Natural killer cell (primary cell): ENCODE results near the gene CHRNA1. TPM values are rescaled to one million over a fixed set of nuclear protein-coding genes. Genes with fewer than 3 reads are reported as not detected.
"Not testable (repeated sequence)": the region's sequence is repeated elsewhere in the genome, so short reads cannot be mapped to it uniquely, and the experiment has no call there.

Experiments
- ATAC-seq, 3 donors: fragments of 150-1000 bp in 2 of 3; fragments of 200-7000 bp in 1 of 3; cut with Tn5 transposase; 1 replicate in 1 of 3; 2 replicates in 2 of 3; pipeline ENCODE4 v1.10.0; 2021; ENCODE audit warnings: mild to moderate bottlenecking in 2 of 3, moderate library complexity in 2 of 3
- DNase-seq, 2 donors: peaks; one replicate each; pipeline versions ENCODE4 v3.0.0 to v3.0.0-alpha.2; 2013 to 2021; ENCODE audit warnings: mixed read lengths in 1 of 2
- H3K27ac ChIP-seq: one replicate; pipeline ENCODE4 v1.5.1; 2013; ENCODE audit warnings: mild to moderate bottlenecking, low read length
- H3K27me3 ChIP-seq: one replicate; pipeline ENCODE4 v1.6.1; 2013; ENCODE audit warnings: low read length; ENCODE audit not compliant: control insufficient read depth, insufficient read depth
- H3K36me3 ChIP-seq: one replicate; pipeline ENCODE4 v1.6.1; 2013; ENCODE audit warnings: low read length; ENCODE audit not compliant: control insufficient read depth, insufficient read depth
- H3K4me1 ChIP-seq: one replicate; pipeline ENCODE4 v1.6.1; 2013; ENCODE audit warnings: low read length; ENCODE audit not compliant: control insufficient read depth, insufficient read depth
- H3K4me3 ChIP-seq: one replicate; pipeline ENCODE4 v1.5.1; 2013; ENCODE audit warnings: low read length
- H3K9me3 ChIP-seq: one replicate; pipeline ENCODE4 v1.6.1; 2013; ENCODE audit warnings: low read length; ENCODE audit not compliant: control insufficient read depth, insufficient read depth
- H3K27ac Mint-ChIP-seq, 2 donors: one replicate each; pipeline ENCODE4 v1.8.0; 2022; ENCODE audit warnings: mild to moderate bottlenecking in 2 of 2, mixed read lengths in 2 of 2, moderate library complexity in 1 of 2
- H3K27me3 Mint-ChIP-seq, 2 donors: one replicate each; pipeline ENCODE4 v1.8.0; 2022; ENCODE audit warnings: low read depth in 2 of 2, mixed read lengths in 2 of 2
- H3K36me3 Mint-ChIP-seq: one replicate; pipeline ENCODE4 v1.8.0; 2022; ENCODE audit warnings: mixed read lengths
- H3K4me1 Mint-ChIP-seq, 2 donors: one replicate each; pipeline ENCODE4 v1.8.0; 2022; ENCODE audit warnings: mixed read lengths in 2 of 2
- H3K4me3 Mint-ChIP-seq: one replicate; pipeline ENCODE4 v1.8.0; 2022; ENCODE audit warnings: mild to moderate bottlenecking, moderate library complexity, mixed read lengths
- H3K9me3 Mint-ChIP-seq, 2 donors: one replicate each; pipeline ENCODE4 v1.8.0; 2022; ENCODE audit warnings: mixed read lengths in 2 of 2
- CTCF ChIP-seq: fragments of 200-600 bp; IDR thresholded peaks from one replicate; pipeline ENCODE4 v1.8.0; 2022; ENCODE audit warnings: antibody characterized with exemption
- WGBS: methylation state at CpG from one replicate; pipeline ENCODE4 v1.1.7; 2013; ENCODE audit warnings: missing lambda C conversion rate; ENCODE audit not compliant: insufficient coverage; 5-methylcytosine and 5-hydroxymethylcytosine counted together
- intact Hi-C: fragments of 100-400 bp; cut with micrococcal nuclease; formaldehyde crosslinking; loops from one replicate; pipeline ENCODE4 v1.14.2; 2022
- total RNA-seq, 4 donors: library from RNA; stranded (reverse); fragments of 120-200 nt in 1 of 4; gene quantifications; one replicate each; pipeline versions ENCODE4 v1.2.3 to v1.2.4, GENCODE V29; 2013 to 2022

The CHRNA1 gene
- total RNA-seq, 3 donors from 2014 or later (not counting 1 experiment from before 2014, with no cell fraction given), result 0.23 TPM; not detected in 2

- ATAC-seq (peak; percentile 29 to 60 (median 31)), DNase-seq (peak in 1 of 2 donors; percentile 65)
- H3K9me3 Mint-ChIP-seq, result no peaks in the 10 kb centered on the region
- Histone ChIP-seq H3K4me1 (peaks cover 20% of the 10 kb centered on the region), H3K27me3 (no peaks in the 10 kb centered on the region), H3K36me3 (no peaks in the 10 kb centered on the region), H3K4me3 (no peak overlapping the region), H3K27ac (no peak overlapping the region), H3K9me3 (no peaks in the 10 kb centered on the region)
- H3K4me3 Mint-ChIP-seq, result peak overlapping the region; percentile 60
- H3K36me3 Mint-ChIP-seq, result no peaks in the 10 kb centered on the region
- H3K27ac Mint-ChIP-seq, result no peak overlapping the region
- peaks cover 18 to 19% of the 10 kb centered on the region in 2 donors for H3K4me1 Mint-ChIP-seq
- peaks cover 12 to 13% of the 10 kb centered on the region in 2 donors for H3K27me3 Mint-ChIP-seq
- WGBS, result 36% methylated on average over 6 of the region's 6 CpGs
- no peak for TF ChIP-seq CTCF
- intact Hi-C loops, result no loop called here
Measured at GRCh38 chr2:174717273-174717672, 47.0 kb downstream of the CHRNA1 start.

DNA sequence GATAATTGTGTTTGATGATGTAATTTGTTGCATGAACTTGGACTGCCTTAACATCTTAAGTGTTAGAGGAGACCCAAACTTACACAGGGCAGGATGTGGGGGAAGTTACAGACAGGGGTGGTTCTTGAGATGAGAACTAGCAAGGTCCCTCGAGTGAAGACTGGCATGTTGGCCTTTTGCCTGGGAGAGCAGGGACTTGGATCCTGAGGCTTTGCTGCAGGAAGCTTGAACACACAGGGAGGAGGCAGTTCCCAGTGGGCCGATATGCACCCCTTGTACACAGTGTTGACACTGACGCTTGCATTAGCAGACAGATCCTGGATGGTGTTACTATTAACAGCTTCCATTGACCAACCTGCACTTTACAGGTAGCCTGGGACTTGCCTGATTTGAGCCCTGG is 47.5 kb downstream of the CHRNA1 start:
- TF ChIP-seq CTCF, result no peak
- Histone ChIP-seq H3K4me1 (peaks cover 20% of the 10 kb centered on the region), H3K27ac (no peak overlapping the region), H3K9me3 (no peaks in the 10 kb centered on the region), H3K4me3 (no peak overlapping the region), H3K36me3 (no peaks in the 10 kb centered on the region), H3K27me3 (no peaks in the 10 kb centered on the region)
- Mint-ChIP-seq H3K4me3 (peak overlapping the region; percentile 60), H3K9me3 (no peaks in the 10 kb centered on the region), H3K27me3 (peaks cover 10 to 12% of the 10 kb centered on the region in 2 donors), H3K36me3 (no peaks in the 10 kb centered on the region), H3K27ac (peak overlapping the region in 1 of 2 donors; percentile 22), H3K4me1 (peaks cover 18 to 19% of the 10 kb centered on the region in 2 donors)
- intact Hi-C loops, result no loop called here
- ATAC-seq (peak; percentile 63 to 76 (median 71)), DNase-seq (peak in 1 of 2 donors; percentile 48)
- WGBS, result 25% methylated on average over 3 of the region's 3 CpGs

DNA sequence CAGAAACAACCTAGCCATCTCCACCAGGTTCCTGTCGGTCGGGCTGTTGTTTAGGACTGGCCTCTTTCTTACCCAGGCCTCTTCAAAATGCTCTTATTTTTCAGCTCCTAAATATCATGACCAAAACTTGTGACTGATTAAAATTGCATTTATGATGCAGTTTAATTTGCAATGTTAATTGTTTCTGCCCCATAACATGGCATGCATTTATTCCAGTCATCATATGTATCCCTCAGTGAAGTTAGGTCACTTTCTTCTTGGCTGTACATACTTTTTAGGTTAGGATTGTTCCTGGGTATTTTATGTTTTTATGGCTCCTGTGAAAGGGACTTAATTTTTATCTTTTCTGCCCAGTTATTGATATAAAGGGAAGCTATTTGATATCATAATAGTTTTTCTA is 50.6 kb downstream of the CHRNA1 start:
- no peak overlapping the region for H3K4me3 ChIP-seq
- intact Hi-C loops, result no loop called here
- no peaks in the 10 kb centered on the region for H3K36me3 ChIP-seq
- no peaks in the 10 kb centered on the region for H3K27me3 ChIP-seq
- WGBS, result 91% methylated on average over 2 of the region's 2 CpGs
- H3K9me3 ChIP-seq, result no peaks in the 10 kb centered on the region
- no peak for DNase-seq
- Mint-ChIP-seq H3K36me3 (no peaks in the 10 kb centered on the region), H3K27me3 (peaks cover 5 to 6% of the 10 kb centered on the region in 2 donors), H3K9me3 (no peaks in the 10 kb centered on the region), H3K4me1 (peaks cover 18 to 19% of the 10 kb centered on the region in 2 donors), H3K4me3 (no peak overlapping the region), H3K27ac (no peak overlapping the region)
- ATAC-seq, result no peak
- H3K4me1 ChIP-seq, result peaks cover 20% of the 10 kb centered on the region
- no peak for TF ChIP-seq CTCF
- no peak overlapping the region for H3K27ac ChIP-seq

DNA sequence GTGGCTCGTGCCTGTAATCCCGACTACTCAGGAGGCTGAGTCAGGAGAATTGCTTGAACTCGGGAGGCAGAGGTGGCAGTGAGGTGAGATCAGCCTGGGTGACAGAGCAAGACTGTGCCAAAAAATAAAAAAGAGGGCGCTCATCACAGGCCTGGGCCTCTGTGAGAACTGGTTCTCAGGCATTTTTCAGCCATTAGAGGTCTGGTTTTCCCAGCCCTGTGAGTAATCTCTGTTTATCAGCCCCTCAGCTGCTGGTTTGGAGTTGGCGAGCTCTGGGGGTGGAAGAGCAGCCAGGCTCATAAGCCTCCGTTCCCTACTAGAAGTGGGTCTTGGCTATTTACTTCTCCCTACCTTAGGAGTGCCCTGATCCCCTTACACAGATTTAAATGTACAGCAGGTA is 53.1 kb downstream of the CHRNA1 start:
- Histone ChIP-seq H3K27ac (no peak overlapping the region), H3K4me3 (no peak overlapping the region), H3K27me3 (peaks cover 16% of the 10 kb centered on the region), H3K36me3 (no peaks in the 10 kb centered on the region), H3K9me3 (no peaks in the 10 kb centered on the region), H3K4me1 (peaks cover under 1% of the 10 kb centered on the region)
- H3K4me1 Mint-ChIP-seq, result no peaks in the 10 kb centered on the region
- TF ChIP-seq CTCF, result no peak
- DNase-seq (no peak), ATAC-seq (no peak)
- H3K4me3 Mint-ChIP-seq, result no peak overlapping the region
- intact Hi-C loops, result no loop called here
- WGBS, result 88% methylated on average over 6 of the region's 6 CpGs
- no peaks in the 10 kb centered on the region for H3K9me3 Mint-ChIP-seq
- no peak overlapping the region for H3K27ac Mint-ChIP-seq
- no peaks in the 10 kb centered on the region for H3K36me3 Mint-ChIP-seq
- H3K27me3 Mint-ChIP-seq, result peaks cover 21 to 31% of the 10 kb centered on the region in 2 donors

DNA sequence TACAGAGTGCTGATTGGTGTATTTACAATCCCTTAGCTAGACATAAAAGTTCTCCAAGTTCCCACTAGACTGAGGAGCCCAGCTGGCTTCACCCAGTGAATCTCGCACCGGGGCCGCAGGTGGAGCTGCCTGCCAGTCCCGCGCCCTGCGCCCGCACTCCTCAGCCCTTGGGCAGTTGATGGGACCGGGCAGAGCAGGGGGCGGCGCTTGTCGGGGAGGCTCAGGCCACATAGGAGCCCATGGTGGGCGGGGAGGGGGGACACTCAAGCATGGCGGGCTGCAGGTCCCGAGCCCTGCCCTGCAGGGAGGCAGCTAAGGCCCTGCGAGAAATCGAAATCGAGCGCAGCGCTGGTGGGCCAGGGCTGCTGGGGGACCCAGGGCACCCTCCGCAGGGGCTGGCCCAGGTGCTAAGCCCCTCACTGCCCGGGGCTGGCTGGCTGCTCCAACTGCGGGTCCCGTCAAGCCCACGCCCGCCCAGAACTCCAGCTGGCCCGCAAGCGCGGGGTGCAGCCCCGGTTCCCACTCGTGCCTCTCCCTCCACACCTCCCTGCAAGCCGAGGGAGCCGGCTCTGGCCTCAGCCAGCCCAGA is 54.8 kb downstream of the CHRNA1 start:
- H3K9me3 Mint-ChIP-seq, H3K4me3 Mint-ChIP-seq, H3K4me3 ChIP-seq, H3K27ac ChIP-seq, H3K36me3 Mint-ChIP-seq, H3K36me3 ChIP-seq, H3K27ac Mint-ChIP-seq, H3K4me1 ChIP-seq, H3K4me1 Mint-ChIP-seq, ATAC-seq, intact Hi-C loops, DNase-seq, H3K9me3 ChIP-seq: not testable (repeated sequence)
- whole genome bisulfite sequencing, result 96% methylated on average over 32 of the region's 32 CpGs
- peaks cover 26 to 37% of the 10 kb centered on the region in 2 donors for H3K27me3 Mint-ChIP-seq
- H3K27me3 ChIP-seq, result peaks cover 17% of the 10 kb centered on the region
